ENCODE measurements around the gene KCTD11.
"Not testable (repeated sequence)": the region's sequence is repeated elsewhere in the genome, so short reads cannot be mapped to it uniquely, and the experiment has no call there.

The KCTD11 gene

GRCh38 chr17:7347630-7348477, 4.1 kb upstream of the KCTD11 start:
- DNase-seq, result no peak

- DNase-seq, result no peak
Measured at GRCh38 chr17:7348478-7349242, 3.3 kb upstream of the KCTD11 start.

GRCh38 chr17:7352503-7352889, 534 bp downstream of the KCTD11 start:
- no peak for DNase-seq

- DNase-seq, result no peak
Measured at GRCh38 chr17:7352910-7353635, 1.1 kb downstream of the KCTD11 start.

GRCh38 chr17:7354262-7354843, 2.4 kb downstream of the KCTD11 start:
- DNase-seq, result no peak

- no peak for DNase-seq
Measured at GRCh38 chr17:7355053-7355452, 3.1 kb downstream of the KCTD11 start, which contains the start of gene TMEM95. TMEM95 (plus strand) TSS chr17:7355156; CDS start chr17:7355205, 49 bp downstream.

GRCh38 chr17:7355573-7355972, 3.6 kb downstream of the KCTD11 start:
- no peak for DNase-seq

GRCh38 chr17:7356072-7356549, 4.1 kb downstream of the KCTD11 start:
- DNase-seq, result no peak

GRCh38 chr17:7356756-7357155, 4.8 kb downstream of the KCTD11 start:
- DNase-seq, result no peak

GRCh38 chr17:7357381-7357780, 5.4 kb downstream of the KCTD11 start:
- DNase-seq, result no peak

GRCh38 chr17:7361906-7362305, 9.9 kb downstream of the KCTD11 start:
- DNase-seq, result no peak

- no peak for DNase-seq
Measured at GRCh38 chr17:7363311-7363710, 11.3 kb downstream of the KCTD11 start.

- DNase-seq, result not testable (repeated sequence)
Measured at GRCh38 chr17:7365963-7366362, 14.0 kb downstream of the KCTD11 start.

- DNase-seq, result no peak
Measured at GRCh38 chr17:7367083-7367482, 15.1 kb downstream of the KCTD11 start.

GRCh38 chr17:7367918-7368598, 16.1 kb downstream of the KCTD11 start:
- no peak for DNase-seq

GRCh38 chr17:7368599-7368994, 16.6 kb downstream of the KCTD11 start:
- not testable (repeated sequence) for DNase-seq

- DNase-seq, result no peak
Measured at GRCh38 chr17:7369825-7370224, 17.9 kb downstream of the KCTD11 start.

GRCh38 chr17:7370853-7371252, 18.9 kb downstream of the KCTD11 start:
- no peak for DNase-seq

- no peak for DNase-seq
Measured at GRCh38 chr17:7374353-7374752, 22.4 kb downstream of the KCTD11 start.

GRCh38 chr17:7379134-7379533, 27.2 kb downstream of the KCTD11 start:
- DNase-seq, result no peak

- no peak for DNase-seq
Measured at GRCh38 chr17:7380321-7380720, 28.4 kb downstream of the KCTD11 start.
